DMS53 (cell line): ENCODE results near the gene LRRC8B.
A peak's percentile ranks its signal among the peaks of the same experiment; 100 is the strongest.
"Not testable (repeated sequence)": the region's sequence is repeated elsewhere in the genome, so short reads cannot be mapped to it uniquely, and the experiment has no call there.

Source experiments
- DNase-seq: peaks from one replicate; lab custom pipeline; 2025; lab: John Stamatoyannopoulos, UW

Gene LRRC8B

DNA sequence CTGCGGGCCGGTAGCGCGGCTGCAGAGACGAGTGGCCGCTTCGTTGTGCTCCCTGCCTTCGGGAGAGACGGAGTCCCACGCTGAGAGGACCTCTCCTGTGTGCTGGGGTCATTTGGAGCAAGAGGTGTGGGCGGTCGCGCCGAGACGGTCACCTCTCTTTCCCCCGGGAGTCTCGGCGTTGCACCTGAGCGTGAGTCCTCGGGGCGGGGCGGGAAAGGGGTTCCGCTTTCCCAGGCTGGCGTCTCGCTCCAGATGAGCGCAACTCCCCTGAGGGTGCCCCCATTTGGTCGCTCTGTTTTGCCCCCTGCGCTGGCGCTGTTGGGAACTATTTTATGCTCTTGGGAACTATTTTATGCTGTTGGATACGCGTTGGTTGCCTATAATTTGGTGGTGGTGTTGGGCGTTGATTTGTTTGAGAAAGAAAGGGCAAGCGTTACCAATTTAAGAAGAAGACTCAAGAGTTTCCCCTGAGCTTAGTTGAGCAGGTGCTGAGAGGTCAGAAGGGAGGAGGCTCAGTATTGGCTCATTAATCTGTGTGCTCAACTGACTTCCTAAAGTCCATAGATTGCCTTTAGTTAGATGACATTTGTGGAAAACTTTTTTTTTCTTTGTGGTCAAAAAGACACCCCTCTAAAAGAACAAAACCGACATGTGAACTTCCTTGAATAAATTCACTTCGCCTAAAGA, 683 bp downstream of the LRRC8B start:
- DNase-seq = peak; percentile 73

DNA sequence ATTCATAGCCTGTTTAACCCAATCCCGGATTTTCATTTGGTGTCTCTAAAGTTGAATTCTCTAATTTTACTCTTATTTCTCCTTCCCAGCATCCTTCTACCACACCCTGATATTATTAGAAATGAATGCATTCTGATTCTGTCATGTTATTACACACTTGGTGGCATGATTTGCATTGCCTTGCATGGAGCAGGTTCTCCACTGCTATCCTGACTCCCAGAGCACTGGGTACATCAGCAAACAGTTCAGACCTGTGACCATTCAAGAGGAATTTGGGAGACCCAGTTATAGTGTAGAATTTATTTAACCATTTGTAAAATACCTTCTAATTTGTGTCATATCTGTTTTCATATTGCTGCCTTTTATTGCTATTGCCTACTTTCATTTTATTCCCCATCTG, 2.6 kb downstream of the LRRC8B start:
- DNase-seq = no peak

DNA sequence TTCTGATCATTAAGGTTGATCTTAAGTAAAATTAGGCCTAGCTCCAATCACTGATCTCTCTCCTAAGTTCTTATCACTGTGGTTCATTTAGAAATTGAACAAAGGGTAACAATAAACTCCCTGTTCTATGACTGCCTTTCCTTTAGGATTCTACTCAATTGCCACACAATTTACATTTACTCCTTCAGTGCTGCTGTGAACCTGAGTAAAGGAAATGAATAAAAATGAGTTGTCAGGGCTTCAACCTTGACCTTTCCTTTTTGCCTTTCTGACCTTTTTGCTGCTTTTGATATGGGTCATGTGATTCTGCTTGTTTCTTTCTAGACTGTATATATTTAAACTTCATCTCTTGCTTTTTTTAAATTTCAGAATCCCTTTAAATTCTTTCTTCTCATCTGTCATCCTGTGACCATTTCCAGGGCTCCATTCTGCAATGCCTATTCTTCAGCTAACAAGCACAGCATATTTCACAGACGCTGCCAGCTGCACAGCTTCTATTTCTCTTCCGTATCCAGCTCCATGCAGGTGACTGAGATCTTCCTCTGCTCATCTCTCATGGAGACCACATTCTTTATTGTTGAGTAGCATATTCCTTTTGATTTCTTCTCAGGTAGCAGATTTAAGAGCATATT, 3.2 kb downstream of the LRRC8B start:
- DNase-seq = no peak

DNA sequence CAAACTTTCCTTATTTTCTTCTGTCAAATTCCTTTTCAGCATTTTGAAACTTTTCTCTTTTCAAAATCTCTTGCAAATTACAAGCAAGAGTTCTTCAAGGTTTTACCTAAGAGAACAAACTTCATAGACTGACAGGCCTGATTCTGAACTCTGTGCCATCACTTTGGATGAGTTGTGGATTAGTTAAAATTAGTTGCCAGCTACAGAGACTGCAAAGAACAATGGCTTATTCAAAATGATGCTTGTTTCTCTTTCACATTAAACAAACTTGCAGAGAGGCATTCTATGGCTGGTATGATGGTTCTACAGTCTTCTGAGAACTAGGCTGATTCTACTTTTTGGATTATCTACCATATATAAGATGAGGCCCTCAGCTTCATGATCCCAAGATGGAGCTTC, 3.8 kb downstream of the LRRC8B start:
- DNase-seq = no peak

DNA sequence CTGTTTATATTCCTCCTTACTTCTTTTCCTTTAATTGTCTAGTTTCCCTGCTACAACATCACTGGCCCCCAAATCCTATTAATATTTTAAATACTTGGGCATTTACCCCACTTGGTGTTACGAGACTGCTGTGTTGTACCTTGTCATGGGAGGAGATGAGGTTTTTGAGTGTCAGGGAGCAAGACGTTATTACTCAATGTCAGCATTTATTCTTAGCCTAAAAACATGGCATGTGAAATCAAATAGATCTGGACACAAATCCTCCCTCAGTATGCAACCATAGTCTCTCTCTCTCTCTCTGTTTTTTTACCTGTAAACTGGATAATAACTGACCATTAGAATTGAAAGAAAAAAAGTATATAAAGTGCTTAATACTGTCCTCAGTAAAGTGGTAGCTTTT, 4.6 kb downstream of the LRRC8B start:
- DNase-seq = no peak

DNA sequence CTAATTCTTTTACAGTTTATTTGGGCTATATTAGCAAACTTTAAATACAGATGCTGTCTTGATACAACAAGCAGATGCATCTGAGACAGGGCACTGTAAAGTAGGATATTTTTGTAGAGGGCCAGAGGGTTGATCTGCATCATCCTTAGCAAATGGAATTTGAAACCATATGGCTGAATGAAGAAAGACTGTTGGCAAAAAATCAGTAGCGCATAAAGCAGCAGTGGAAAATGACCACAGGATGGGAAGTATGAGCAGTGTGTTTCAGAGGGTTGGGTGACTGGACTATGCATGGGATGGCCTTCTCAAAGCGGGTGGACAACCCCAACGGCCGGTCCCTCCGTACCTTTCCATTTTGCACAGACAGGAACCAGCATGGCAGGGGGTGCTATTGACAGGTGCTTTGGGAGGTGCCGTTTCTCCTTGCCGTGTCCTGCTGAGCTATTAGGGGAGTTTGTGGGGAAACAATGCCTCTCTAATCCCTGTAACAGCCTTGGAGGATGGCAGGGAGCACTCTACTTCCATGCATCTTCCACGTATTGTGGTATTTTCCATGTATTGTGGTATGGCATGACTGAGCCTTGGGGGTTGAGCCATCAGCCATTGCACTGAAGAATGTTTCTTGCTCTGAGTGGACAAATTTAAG, 5.9 kb downstream of the LRRC8B start:
- DNase-seq = no peak

DNA sequence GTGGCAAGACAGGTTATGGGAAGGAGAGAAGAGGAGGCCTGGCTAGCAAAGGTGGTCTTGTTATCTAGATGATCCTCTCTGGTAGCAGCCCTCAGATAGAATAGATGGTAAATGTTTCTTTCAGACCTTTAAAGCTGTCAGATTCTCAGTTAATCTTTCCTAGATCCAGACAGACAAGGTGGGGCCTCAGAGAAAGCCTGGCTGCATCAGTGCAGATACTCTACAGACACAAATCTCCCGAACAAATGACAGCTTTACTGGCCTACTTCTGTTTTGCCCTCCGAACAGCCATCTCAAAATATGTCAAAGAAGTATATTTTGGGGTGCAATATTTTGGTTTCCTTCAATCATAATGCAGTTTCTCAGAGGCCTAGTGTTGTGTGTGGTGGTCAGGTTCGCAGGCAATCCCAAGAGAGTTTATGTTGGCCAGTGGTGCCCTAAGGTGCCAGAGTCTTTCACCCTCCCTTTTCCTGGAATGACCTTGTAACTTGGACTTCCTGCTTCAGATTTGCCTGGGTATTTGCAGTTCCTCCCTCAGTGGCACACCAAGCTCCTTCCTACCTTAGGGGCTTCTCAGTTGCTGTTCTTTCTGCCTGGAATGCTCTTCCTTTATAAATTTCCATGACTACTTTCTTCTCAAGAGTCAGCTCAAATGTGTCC, 7.0 kb downstream of the LRRC8B start:
- no peak for DNase-seq

DNA sequence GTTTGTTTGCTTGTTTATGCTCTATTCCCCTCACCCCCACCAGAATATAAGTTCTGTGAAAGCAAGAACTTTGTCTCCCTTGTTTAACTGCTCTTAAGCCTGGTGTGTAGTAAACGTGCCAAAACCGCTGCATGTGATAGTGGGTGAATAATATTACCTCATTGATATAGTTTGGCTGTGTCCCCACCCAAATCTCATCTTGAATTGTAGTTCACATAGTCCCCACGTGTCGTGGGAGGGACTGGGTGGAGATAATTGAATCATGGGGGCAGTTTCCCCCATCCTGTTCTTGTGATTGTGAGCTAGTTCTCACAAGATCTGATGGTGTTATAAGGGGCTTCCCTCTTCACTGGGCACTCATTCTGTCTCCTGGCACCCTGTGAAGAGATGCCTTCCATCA, 7.6 kb downstream of the LRRC8B start:
- no peak for DNase-seq

DNA sequence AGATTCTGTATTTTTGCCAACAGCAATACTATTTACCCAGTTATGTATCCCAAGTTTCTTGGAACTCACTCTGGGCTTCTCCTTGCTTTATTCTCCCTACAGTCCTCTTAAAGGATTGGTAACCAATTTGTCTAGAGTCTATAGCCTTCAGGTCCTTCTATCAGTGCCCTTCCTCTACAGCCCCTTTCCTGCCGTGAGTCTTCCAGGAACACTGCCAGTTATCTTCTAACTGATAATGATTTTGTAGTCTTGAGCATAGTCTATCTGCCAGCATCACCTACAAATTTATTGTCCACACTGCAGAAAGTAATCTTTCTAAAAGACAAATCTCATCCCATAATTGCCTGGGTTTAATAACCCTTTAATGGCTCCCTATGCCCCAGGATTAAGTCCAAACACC, 8.2 kb downstream of the LRRC8B start:
- DNase-seq = no peak

DNA sequence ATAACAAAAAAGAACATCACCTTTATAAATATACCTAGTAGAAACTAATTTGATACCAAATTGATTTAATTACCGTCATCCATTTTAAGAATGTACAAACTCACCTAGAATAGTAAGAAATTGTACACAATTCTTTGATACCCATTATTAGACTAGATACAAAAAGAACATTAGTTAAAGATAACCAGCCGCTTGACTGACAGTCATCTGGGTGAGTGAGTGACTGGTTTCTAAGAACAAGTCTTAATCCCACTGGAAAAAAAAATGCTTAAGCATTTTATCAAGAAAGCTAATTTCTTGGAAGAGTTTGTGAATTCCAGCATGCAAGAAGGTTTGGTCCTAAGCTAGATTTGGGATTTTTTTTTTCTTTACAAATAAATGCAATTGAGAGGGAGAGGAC, 10.9 kb downstream of the LRRC8B start:
- DNase-seq = no peak

DNA sequence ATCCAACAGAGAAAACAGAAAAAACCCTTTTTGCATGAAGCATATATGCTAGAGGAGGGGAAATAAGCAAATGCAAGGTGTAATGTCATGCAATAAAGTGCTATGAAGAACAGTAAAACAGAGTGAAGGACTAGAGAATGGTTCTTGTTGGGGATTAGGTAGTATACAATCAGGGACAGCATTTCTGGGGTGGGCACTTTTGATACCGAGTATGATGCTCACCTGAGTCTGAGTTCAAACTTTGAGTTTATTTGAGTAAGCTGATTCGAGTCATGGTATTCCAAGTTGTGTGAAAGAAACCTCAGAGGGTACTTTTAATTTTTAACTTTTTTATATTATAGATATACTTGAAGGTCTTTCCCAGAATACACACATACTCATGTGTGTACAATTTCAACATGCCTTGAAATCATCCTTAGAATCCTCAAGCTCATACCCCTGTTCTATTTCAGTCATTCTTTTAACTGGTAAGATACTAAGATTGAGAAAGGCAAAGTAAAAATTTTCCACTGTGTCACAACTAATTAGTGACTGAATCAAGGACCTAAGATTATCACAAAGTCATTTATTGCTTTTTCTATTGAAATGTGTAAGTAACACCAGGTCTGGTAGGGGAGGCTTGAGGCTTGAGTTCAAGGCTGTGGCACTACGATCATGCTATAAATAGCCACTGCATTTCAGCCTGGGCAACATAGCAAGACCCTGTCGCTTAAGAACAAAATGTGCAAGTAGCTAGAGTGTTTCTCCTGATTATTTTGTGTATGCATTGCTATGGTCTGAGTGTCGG, 12.1 kb downstream of the LRRC8B start:
- no peak for DNase-seq

DNA sequence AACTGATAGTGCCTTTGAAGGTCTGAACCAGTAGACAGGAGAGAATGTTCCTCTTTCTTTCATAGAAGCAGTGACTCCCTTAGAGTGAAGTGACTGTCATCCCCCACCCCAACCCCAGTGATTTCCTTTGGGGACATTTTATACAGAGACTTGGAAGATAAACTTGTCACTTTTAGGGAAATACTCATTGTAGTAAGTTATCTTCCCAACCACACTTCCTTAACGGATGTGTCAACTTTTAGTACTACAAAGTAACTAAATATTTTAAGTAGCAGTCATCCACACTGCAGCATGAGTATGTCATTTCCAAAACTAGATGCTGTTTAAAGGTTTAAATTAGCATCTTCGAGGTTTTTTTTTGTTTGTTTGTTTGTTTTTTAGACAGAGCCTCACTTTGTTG, 13.7 kb downstream of the LRRC8B start:
- DNase-seq = no peak

DNA sequence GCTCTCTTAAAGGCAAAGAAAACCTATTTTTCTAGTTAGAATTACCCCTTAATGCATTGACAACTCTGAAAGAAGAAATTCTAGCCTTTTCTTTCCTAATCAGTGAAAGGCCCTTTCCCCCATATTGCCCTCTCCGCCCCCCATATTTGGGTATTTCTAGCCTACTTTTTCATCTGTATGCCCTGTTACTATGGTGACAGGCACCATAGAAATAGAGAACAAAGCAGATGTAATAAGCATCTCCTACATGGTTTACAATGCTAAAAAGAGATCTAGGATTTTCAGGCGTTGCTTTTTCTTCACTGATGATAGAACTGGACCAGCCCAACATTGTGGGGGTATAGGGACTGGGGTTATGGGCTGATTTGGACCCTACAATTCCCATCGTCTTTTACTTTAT, 14.5 kb downstream of the LRRC8B start:
- peak; percentile 19 for DNase-seq

DNA sequence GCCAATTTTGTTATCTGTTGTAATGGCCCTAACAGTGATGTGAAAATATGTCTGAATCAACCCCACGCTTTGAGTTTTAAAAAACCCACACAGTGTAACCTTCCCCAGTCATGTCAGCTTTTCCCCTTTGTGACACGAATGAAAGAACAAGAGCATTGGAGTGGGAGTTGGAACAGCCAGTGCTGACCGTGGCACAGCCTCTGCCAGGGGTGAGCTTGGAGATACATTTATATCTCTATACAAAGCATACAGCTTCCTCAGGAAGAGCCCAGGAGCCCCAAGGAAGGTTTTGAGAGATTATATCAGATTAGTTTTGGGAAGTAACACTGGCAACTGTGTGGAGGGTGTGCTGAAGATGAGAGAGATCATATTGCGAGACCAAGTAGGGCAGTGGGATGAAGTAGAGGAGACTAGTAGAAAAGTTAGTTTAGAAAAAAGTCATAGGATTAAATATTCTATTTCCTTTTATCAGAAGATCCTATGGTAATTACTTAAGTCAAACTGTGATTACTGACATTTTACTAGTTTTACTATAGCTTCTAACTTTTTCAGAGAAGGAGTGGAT, 15.9 kb downstream of the LRRC8B start:
- no peak for DNase-seq

DNA sequence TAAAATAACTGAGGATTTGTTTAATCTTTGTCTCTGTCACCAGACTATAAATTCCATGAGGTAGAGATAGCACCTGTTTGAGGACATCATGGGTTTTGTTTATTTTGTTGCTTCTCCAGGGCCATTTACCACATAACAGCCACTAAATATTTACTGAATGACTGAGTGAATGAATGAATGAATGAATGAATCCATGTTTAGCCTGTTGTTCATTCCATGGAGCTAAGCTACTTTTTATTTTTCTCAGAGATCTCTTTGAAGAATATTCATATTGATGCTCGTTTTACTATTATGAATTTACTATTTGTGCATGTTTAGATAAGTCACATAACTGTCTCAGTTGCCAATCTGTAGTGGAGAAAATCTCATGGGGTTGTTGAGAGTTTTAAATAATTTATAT, 17.7 kb downstream of the LRRC8B start:
- no peak for DNase-seq

DNA sequence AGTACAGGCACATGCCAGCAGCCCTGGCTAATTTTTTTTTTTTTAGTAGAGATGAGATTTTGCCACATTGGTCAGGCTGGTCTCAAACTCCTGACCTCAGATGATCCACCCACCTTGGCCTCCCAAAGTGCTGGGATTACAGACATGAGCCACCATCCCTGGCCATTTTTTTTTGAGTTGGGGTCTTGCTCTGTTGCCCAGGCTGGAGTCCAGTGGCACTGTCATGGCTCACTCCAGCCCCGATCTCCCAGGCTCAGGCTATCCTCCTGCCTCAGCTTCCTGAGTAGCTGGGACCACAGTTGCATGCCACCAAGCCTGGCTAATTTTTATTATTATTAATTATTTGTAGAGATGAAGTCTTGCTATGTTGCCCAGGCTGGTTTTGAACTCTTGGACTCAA, 19.0 kb downstream of the LRRC8B start:
- DNase-seq = not testable (repeated sequence)

DNA sequence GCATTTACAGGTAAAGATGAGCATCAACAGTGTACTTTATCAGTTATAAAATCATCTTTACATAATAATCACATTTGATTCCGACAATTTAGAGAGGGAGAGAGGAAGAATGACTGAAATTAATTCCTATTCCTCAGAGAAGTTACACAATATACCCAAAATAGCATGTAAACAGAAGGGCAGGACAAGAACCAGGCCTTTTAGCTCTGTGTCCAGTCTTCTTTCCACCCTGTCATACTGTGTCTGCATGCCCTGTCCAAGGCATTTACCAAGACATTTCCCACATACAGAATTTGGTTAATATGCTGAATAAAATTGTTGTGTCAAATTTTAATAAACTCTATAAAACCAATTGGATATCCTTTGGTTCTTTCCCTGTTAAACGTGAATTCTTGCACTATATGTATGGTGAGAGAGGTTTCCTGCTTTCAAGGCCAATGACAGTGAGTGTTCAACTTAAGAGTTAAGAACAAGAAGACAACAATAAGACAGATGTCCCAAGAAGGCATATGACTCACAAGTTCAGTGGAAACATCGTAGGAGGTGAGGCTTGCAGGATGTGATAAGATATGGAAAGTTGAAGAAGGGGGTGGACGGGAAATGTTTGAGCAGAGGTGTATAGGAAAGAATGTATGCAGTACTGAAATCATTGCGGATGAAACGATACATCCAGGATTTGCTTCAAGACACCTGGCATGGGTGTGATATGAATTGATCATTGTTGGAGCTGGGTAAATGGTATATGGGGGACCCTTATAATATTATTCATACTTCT, 20.8 kb downstream of the LRRC8B start:
- no peak for DNase-seq

DNA sequence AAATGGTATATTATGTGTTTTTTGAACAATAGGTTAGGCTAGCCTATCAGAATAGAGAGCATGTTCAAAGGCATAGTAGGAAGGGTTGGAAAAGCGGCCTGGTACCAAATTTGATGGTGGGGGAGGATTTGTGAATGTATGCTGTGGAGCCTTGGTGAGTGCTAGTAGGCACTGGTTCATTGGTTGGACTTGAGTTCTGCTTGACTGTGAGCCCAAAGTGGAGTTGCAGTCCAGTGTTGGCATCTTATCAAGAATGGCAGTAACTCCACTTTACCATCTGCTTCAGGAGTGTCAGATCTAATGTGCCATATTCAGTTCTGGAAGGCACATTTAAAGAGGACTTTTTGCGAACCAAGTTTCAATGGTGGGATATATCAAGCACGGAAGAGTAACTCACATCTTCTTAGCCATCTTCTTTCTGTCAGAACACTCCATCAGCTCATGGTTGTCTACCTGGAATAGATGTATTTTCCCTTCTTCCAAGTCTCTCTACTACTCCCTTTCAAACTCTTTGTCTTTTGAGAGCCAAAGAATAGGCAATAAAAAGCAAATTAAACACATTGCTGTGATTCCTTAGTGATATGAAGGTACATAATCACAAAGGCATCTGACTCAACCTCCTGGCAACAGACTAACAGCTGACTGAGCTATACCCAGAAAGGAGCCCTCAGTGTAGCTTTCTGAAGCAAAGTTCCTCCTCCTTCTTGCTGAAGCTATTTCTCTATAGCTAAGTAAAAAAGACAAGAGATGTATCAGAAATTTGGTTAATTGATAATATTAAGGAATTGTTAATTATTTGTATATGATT, 21.7 kb downstream of the LRRC8B start:
- peak; percentile 54 for DNase-seq

DNA sequence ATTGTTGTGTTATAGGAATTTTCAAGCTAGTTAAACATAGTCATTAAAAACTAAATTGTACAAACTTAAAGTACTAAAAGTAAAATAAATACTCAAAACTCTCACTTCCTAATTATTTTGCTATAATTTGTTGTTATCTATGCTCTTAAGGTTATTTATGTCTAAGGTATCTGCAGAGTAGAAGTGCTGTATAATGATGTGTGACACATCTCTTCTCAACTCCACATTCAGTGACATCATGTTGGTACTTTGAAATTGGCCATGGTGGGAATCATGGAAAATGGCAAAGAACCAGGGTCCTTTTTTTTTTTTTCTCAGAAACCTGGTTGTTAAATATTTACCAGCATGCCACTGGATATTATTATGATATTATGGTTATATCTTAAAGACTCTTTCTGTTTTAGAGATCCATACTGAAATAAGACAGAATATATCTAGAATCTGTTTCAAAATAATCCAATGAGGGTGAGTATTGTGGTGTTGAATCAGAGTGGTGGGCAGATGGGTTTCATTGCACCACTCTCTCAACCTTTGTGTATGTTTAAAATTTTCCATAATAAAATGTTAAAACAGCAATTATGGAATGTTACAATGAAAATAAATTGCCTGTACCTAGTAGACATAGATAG, 22.4 kb downstream of the LRRC8B start:
- peak; percentile 31 for DNase-seq
